HEK293 (cell line): ENCODE measurements around the gene PIP5K1C.

Experiments used
- BCL6B ChIP-seq: fragments of 450-650 bp; formaldehyde crosslinking; IDR thresholded peaks from 2 replicates; pipeline ENCODE4 v1.5.1; 2017; ENCODE audit warnings: missing biosample characterization, missing genetic modification characterization
- EGR2 ChIP-seq: fragments of 450-650 bp; formaldehyde crosslinking; IDR thresholded peaks from 2 replicates; pipeline ENCODE4 v1.5.1; 2016; ENCODE audit warnings: low read depth, missing biosample characterization, missing genetic modification characterization
- GLIS2 ChIP-seq: fragments of 450-650 bp; formaldehyde crosslinking; IDR thresholded peaks from 2 replicates; pipeline ENCODE4 v1.5.1; 2016; ENCODE audit warnings: missing biosample characterization, missing genetic modification characterization
- KLF10 ChIP-seq: fragments of 450-650 bp; IDR thresholded peaks from 2 replicates; pipeline ENCODE4 v1.5.1; 2018; ENCODE audit warnings: missing biosample characterization, mild to moderate bottlenecking, missing genetic modification characterization
- MEIS1 ChIP-seq: sonication (generic); formaldehyde crosslinking; IDR thresholded peaks from 2 replicates; pipeline ENCODE4 v1.8.1; 2022; ENCODE audit warnings: missing genetic modification reagents, mild to moderate bottlenecking, borderline replicate concordance
- RBAK ChIP-seq: fragments of 450-650 bp; formaldehyde crosslinking; IDR thresholded peaks from 2 replicates; pipeline ENCODE4 v1.5.1; 2016; ENCODE audit warnings: missing biosample characterization, missing genetic modification characterization
- SALL2 ChIP-seq: fragments of 450-650 bp; formaldehyde crosslinking; IDR thresholded peaks from 2 replicates; pipeline ENCODE4 v1.5.0; 2017; ENCODE audit warnings: missing biosample characterization, mild to moderate bottlenecking, missing genetic modification characterization, borderline replicate concordance
- SCRT1 ChIP-seq: fragments of 450-650 bp; formaldehyde crosslinking; IDR thresholded peaks from 2 replicates; pipeline ENCODE4 v1.5.1; 2016; ENCODE audit warnings: missing biosample characterization, missing genetic modification characterization, borderline replicate concordance
- SP2 ChIP-seq: fragments of 450-650 bp; formaldehyde crosslinking; IDR thresholded peaks from 2 replicates; pipeline ENCODE4 v1.5.1; 2016; ENCODE audit warnings: missing biosample characterization, missing genetic modification characterization
- ZBTB21 ChIP-seq: fragments of 450-650 bp; formaldehyde crosslinking; IDR thresholded peaks from 2 replicates; pipeline ENCODE4 v1.5.1; 2017; ENCODE audit warnings: missing biosample characterization, missing genetic modification characterization
- ZBTB7A ChIP-seq: fragments of 450-650 bp; formaldehyde crosslinking; IDR thresholded peaks from 2 replicates; pipeline ENCODE4 v1.5.1; 2016; ENCODE audit warnings: low read depth, missing biosample characterization, missing genetic modification characterization
- ZNF133 ChIP-seq: fragments of 450-650 bp; formaldehyde crosslinking; IDR thresholded peaks from 2 replicates; pipeline ENCODE4 v1.5.1; 2016; ENCODE audit warnings: missing biosample characterization, missing genetic modification characterization
- ZNF140 ChIP-seq: fragments of 450-650 bp; formaldehyde crosslinking; IDR thresholded peaks from 2 replicates; pipeline ENCODE4 v1.5.1; 2016; ENCODE audit warnings: missing biosample characterization, missing genetic modification characterization
- ZNF16 ChIP-seq: fragments of 450-650 bp; formaldehyde crosslinking; IDR thresholded peaks from 2 replicates; pipeline ENCODE4 v1.5.1; 2016; ENCODE audit warnings: low read depth, missing biosample characterization, missing genetic modification characterization
- ZNF2 ChIP-seq: fragments of 450-650 bp; formaldehyde crosslinking; IDR thresholded peaks from 2 replicates; pipeline ENCODE4 v1.5.1; 2016; ENCODE audit warnings: missing biosample characterization, missing genetic modification characterization
- ZNF239 ChIP-seq: fragments of 450-650 bp; formaldehyde crosslinking; IDR thresholded peaks from 2 replicates; pipeline ENCODE4 v1.5.1; 2016; ENCODE audit warnings: missing biosample characterization, missing genetic modification characterization
- ZNF24 ChIP-seq: fragments of 450-650 bp; formaldehyde crosslinking; IDR thresholded peaks from 2 replicates; pipeline ENCODE4 v1.5.1; 2016; ENCODE audit warnings: missing biosample characterization, missing genetic modification characterization
- ZNF302 ChIP-seq: fragments of 450-650 bp; formaldehyde crosslinking; IDR thresholded peaks from 2 replicates; pipeline ENCODE4 v1.5.1; 2016; ENCODE audit warnings: missing biosample characterization, missing genetic modification characterization, low read depth
- ZNF350 ChIP-seq: fragments of 450-650 bp; formaldehyde crosslinking; IDR thresholded peaks from 2 replicates; pipeline ENCODE4 v1.5.0; 2017; ENCODE audit warnings: missing biosample characterization, mild to moderate bottlenecking, missing genetic modification characterization
- ZNF433 ChIP-seq: fragments of 450-650 bp; formaldehyde crosslinking; IDR thresholded peaks from 2 replicates; pipeline ENCODE4 v1.5.1; 2016; ENCODE audit warnings: missing biosample characterization, missing genetic modification characterization, low read depth
- ZNF548 ChIP-seq: fragments of 450-650 bp; formaldehyde crosslinking; IDR thresholded peaks from 2 replicates; pipeline ENCODE4 v1.5.1; 2016; ENCODE audit warnings: missing biosample characterization, missing genetic modification characterization
- ZNF560 ChIP-seq: fragments of 450-650 bp; formaldehyde crosslinking; IDR thresholded peaks from 2 replicates; pipeline ENCODE4 v1.5.1; 2017; ENCODE audit warnings: missing biosample characterization, missing genetic modification characterization, borderline replicate concordance
- ZNF571 ChIP-seq: fragments of 450-650 bp; formaldehyde crosslinking; IDR thresholded peaks from 2 replicates; pipeline ENCODE4 v1.5.0; 2017; ENCODE audit warnings: missing biosample characterization, missing genetic modification characterization
- ZNF660 ChIP-seq: fragments of 450-650 bp; IDR thresholded peaks from 2 replicates; pipeline ENCODE4 v1.5.1; 2018; ENCODE audit warnings: missing biosample characterization, mild to moderate bottlenecking, missing genetic modification characterization
- ZNF677 ChIP-seq: fragments of 450-650 bp; IDR thresholded peaks from 2 replicates; pipeline ENCODE4 v1.5.0; 2018; ENCODE audit warnings: missing biosample characterization, mild to moderate bottlenecking, missing genetic modification characterization, moderate library complexity
- ZNF768 ChIP-seq: fragments of 450-650 bp; formaldehyde crosslinking; IDR thresholded peaks from 2 replicates; pipeline ENCODE4 v1.5.1; 2018; ENCODE audit warnings: missing biosample characterization, mild to moderate bottlenecking, missing genetic modification characterization
- ZNF791 ChIP-seq: fragments of 450-650 bp; formaldehyde crosslinking; IDR thresholded peaks from 2 replicates; pipeline ENCODE4 v1.5.1; 2016; ENCODE audit warnings: missing biosample characterization, missing genetic modification characterization
- ZNF792 ChIP-seq: fragments of 450-650 bp; formaldehyde crosslinking; IDR thresholded peaks from 2 replicates; pipeline ENCODE4 v1.5.1; 2016; ENCODE audit warnings: missing biosample characterization, missing genetic modification characterization
- ZNF830 ChIP-seq: fragments of 450-650 bp; IDR thresholded peaks from 2 replicates; pipeline ENCODE4 v1.5.0; 2018; ENCODE audit warnings: missing biosample characterization, missing genetic modification characterization, low read depth, mild to moderate bottlenecking, moderate library complexity
- ZSCAN30 ChIP-seq: fragments of 450-650 bp; IDR thresholded peaks from 2 replicates; pipeline ENCODE4 v1.5.1; 2018; ENCODE audit warnings: missing biosample characterization, mild to moderate bottlenecking, missing genetic modification characterization, moderate library complexity
- TF ChIP-seq, protein P1 (sequence below): fragments of 450-650 bp; formaldehyde crosslinking; IDR thresholded peaks from 2 replicates; pipeline ENCODE4 v1.5.1; 2016; ENCODE audit warnings: missing biosample characterization, missing genetic modification characterization
- TF ChIP-seq, protein P2 (sequence below): fragments of 450-650 bp; formaldehyde crosslinking; IDR thresholded peaks from 2 replicates; pipeline ENCODE4 v1.5.1; 2017; ENCODE audit warnings: missing biosample characterization, missing genetic modification characterization
- TF ChIP-seq, protein P3 (sequence below): fragments of 450-650 bp; formaldehyde crosslinking; IDR thresholded peaks from 2 replicates; pipeline ENCODE4 v1.5.1; 2016; ENCODE audit warnings: missing biosample characterization, missing genetic modification characterization
- TF ChIP-seq, protein P4 (sequence below): fragments of 450-650 bp; IDR thresholded peaks from 2 replicates; pipeline ENCODE4 v1.5.1; 2018; ENCODE audit warnings: missing biosample characterization, mild to moderate bottlenecking, missing genetic modification characterization

Gene PIP5K1C

GRCh38 chr19:3626473-3627350 is 73.6 kb downstream of the PIP5K1C start, which contains the start of gene CACTIN (continued):
- TF ChIP-seq BCL6B (tag by site-specific recombination) (peak; percentile 44; the same call in 1 of the 2 replicates), ZNF548 (tag by site-specific recombination) (no peak), ZNF792 (no peak), ZNF16 (tag by site-specific recombination) (no peak), ZNF791 (no peak), RBAK (no peak), ZNF24 (tag by site-specific recombination) (peak; percentile 78), GLIS2 (tag by site-specific recombination) (peak; percentile 93), SP2 (peak; percentile 98), EGR2 (tag by site-specific recombination) (peak; percentile 98), ZNF560 (no peak), ZNF677 (no peak), ZNF302 (tag by site-specific recombination) (no peak), MEIS1 (CRISPR knock-in tag) (no peak), ZNF768 (tag by site-specific recombination) (no peak), ZNF350 (no peak), ZNF239 (tag by site-specific recombination) (no peak), ZBTB7A (tag by site-specific recombination) (0 out of 2 replicates have a peak, but pooled peaks have one; percentile 61), ZNF433 (no peak), ZNF133 (tag by site-specific recombination) (no peak), KLF10 (tag by site-specific recombination) (peak; percentile 99), ZNF140 (no peak), ZBTB21 (no peak), ZNF660 (tag by site-specific recombination) (peak; percentile 90), ZNF830 (no peak), ZNF571 (no peak), ZSCAN30 (peak; percentile 81), ZNF2 (tag by site-specific recombination) (peak; percentile 67), SCRT1 (tag by site-specific recombination) (no peak), SALL2 (tag by site-specific recombination) (peak; percentile 52; the same call in 1 of the 2 replicates)
- TF ChIP-seq, protein P1, sequence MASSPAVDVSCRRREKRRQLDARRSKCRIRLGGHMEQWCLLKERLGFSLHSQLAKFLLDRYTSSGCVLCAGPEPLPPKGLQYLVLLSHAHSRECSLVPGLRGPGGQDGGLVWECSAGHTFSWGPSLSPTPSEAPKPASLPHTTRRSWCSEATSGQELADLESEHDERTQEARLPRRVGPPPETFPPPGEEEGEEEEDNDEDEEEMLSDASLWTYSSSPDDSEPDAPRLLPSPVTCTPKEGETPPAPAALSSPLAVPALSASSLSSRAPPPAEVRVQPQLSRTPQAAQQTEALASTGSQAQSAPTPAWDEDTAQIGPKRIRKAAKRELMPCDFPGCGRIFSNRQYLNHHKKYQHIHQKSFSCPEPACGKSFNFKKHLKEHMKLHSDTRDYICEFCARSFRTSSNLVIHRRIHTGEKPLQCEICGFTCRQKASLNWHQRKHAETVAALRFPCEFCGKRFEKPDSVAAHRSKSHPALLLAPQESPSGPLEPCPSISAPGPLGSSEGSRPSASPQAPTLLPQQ (tag by site-specific recombination) = peak; percentile 78
- TF ChIP-seq, protein P2, sequence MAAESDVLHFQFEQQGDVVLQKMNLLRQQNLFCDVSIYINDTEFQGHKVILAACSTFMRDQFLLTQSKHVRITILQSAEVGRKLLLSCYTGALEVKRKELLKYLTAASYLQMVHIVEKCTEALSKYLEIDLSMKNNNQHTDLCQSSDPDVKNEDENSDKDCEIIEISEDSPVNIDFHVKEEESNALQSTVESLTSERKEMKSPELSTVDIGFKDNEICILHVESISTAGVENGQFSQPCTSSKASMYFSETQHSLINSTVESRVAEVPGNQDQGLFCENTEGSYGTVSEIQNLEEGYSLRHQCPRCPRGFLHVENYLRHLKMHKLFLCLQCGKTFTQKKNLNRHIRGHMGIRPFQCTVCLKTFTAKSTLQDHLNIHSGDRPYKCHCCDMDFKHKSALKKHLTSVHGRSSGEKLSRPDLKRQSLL = 0 out of 2 replicates have a peak, but pooled peaks have one; percentile 8
- TF ChIP-seq, protein P3, sequence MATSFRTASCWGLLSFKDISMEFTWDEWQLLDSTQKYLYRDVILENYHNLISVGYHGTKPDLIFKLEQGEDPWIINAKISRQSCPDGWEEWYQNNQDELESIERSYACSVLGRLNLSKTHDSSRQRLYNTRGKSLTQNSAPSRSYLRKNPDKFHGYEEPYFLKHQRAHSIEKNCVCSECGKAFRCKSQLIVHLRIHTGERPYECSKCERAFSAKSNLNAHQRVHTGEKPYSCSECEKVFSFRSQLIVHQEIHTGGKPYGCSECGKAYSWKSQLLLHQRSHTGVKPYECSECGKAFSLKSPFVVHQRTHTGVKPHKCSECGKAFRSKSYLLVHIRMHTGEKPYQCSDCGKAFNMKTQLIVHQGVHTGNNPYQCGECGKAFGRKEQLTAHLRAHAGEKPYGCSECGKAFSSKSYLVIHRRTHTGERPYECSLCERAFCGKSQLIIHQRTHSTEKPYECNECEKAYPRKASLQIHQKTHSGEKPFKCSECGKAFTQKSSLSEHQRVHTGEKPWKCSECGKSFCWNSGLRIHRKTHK (tag by site-specific recombination) = no peak
- TF ChIP-seq, protein P4, sequence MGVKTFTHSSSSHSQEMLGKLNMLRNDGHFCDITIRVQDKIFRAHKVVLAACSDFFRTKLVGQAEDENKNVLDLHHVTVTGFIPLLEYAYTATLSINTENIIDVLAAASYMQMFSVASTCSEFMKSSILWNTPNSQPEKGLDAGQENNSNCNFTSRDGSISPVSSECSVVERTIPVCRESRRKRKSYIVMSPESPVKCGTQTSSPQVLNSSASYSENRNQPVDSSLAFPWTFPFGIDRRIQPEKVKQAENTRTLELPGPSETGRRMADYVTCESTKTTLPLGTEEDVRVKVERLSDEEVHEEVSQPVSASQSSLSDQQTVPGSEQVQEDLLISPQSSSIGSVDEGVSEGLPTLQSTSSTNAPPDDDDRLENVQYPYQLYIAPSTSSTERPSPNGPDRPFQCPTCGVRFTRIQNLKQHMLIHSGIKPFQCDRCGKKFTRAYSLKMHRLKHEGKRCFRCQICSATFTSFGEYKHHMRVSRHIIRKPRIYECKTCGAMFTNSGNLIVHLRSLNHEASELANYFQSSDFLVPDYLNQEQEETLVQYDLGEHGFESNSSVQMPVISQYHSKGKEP = peak; percentile 52; the same call in 1 of the 2 replicates
